Measurements from ENCODE around the gene GPR162.

Gene GPR162

DNA sequence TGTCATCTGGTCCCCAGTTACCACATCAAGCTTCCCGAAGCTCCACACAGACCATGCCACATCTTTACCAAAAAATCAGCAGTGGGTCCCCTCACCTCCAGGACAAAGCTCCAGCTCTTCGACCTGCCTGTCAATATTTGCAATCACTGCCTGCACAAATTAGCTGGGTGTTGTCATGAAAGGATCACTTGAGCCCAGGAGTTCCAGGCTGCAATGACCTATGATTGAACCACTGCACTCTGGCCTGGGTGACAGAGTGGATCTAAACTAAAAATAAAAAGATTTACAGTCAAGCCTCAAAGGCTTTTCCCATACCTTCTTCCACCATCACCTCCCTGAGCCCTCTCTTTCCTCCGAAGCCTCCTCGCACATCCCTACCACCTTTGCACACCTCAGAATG is 25.0 kb upstream of the GPR162 start:
- in situ Hi-C loops (cut with HindIII; ENCODE audit: low sequenced_read_pairs) = no loop called here
- H3K4me3 ChIP-seq (ENCODE audit: low read depth, low read length) = no peak overlapping the region
- TF ChIP-seq, protein P1, sequence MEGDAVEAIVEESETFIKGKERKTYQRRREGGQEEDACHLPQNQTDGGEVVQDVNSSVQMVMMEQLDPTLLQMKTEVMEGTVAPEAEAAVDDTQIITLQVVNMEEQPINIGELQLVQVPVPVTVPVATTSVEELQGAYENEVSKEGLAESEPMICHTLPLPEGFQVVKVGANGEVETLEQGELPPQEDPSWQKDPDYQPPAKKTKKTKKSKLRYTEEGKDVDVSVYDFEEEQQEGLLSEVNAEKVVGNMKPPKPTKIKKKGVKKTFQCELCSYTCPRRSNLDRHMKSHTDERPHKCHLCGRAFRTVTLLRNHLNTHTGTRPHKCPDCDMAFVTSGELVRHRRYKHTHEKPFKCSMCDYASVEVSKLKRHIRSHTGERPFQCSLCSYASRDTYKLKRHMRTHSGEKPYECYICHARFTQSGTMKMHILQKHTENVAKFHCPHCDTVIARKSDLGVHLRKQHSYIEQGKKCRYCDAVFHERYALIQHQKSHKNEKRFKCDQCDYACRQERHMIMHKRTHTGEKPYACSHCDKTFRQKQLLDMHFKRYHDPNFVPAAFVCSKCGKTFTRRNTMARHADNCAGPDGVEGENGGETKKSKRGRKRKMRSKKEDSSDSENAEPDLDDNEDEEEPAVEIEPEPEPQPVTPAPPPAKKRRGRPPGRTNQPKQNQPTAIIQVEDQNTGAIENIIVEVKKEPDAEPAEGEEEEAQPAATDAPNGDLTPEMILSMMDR (IDR thresholded peaks at IDR 0.05; ENCODE audit: low read depth, low read length) = no peak
- DNase-seq (ENCODE audit: low read depth, low spot score) = no peak

DNA sequence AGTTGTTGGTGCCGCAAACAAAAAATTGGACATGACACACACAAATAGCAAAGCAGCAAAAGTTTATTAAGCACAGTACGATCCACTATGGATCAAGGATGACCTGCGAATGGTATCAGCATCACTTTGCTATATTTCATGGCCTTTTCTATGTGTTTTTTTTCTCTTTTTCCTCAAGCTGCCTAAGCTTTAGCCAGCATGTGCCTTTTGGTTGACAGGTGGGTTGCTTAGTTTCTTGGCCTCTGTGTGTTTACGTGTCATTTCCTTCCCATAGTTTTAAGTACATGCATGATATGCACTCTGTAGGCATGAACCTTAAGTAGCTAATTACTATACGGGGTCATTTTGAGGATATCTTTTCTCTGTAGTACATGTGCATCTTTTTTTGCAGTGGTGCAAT is 22.5 kb upstream of the GPR162 start:
- H3K4me3 ChIP-seq (ENCODE audit: low read depth, low read length) = no peak overlapping the region
- TF ChIP-seq, protein P1 (IDR thresholded peaks at IDR 0.05; ENCODE audit: low read depth, low read length) = no peak
- no peak for DNase-seq (ENCODE audit: low read depth, low spot score)
- in situ Hi-C loops (cut with HindIII; ENCODE audit: low sequenced_read_pairs) = no loop called here

DNA sequence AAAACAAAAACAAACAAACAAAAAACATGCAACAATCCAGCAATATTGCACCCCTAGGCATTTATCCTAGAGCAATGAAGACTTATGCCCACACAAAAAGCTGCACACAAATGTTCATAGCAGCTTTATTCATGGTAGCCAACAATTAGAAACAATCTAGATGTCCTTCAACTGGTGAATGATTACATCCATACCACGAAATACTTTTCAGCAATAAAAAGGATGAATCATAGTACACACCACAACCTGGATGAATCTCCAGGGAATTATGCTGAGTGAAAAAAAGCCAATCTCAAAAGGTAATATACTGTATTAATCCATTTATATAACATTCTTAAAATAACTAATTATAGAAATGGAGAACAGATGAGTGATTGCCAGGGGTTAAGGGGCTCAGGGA is 14.5 kb upstream of the GPR162 start:
- in situ Hi-C loops (cut with HindIII; ENCODE audit: low sequenced_read_pairs) = no loop called here
- no peak for DNase-seq (ENCODE audit: low read depth, low spot score)
- TF ChIP-seq, protein P1 (IDR thresholded peaks at IDR 0.05; ENCODE audit: low read depth, low read length) = no peak
- H3K4me3 ChIP-seq (ENCODE audit: low read depth, low read length) = no peak overlapping the region

DNA sequence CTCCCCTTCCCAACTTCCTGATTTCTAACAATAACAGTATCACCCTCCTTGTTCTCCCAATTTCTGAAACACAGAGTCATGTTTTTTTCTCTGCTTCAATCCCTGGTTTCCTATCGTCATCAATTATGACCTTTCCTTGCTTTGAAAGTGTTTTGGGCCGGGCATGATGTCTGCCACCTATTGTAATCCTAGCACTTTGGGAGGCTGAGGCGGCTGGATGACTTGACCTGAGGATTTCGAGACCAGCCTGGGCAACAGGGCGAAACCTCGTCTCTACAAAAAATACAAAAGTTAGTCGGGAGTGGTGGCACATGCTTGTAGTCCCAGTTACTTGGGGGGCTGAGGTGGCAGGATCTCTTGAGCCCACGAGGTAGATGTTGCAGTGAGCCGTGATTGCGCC is 12.6 kb upstream of the GPR162 start:
- no peak overlapping the region for H3K4me3 ChIP-seq (ENCODE audit: low read depth, low read length)
- TF ChIP-seq, protein P1 (IDR thresholded peaks at IDR 0.05; ENCODE audit: low read depth, low read length) = no peak
- in situ Hi-C loops (cut with HindIII; ENCODE audit: low sequenced_read_pairs) = no loop called here
- no peak for DNase-seq (ENCODE audit: low read depth, low spot score)

DNA sequence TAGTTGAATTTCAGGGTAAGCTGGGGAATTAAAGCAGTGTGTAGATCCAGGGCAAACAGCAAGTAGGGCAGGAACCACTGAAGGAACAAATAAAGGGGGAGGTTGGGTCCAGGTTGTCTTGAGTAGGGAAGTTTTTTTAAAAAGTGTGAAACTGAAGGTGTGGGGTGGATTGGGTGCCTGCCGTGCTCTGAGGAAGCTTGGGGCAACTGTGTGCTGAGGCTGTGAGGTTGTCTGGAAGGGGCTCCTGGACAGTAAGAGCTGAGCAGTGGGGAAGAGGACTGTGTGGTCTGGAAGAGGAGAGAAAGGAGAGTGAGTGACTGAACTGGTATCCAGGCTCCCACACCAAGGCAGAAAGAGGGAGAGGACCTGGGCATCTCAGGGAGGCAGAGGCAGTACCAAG is 10.9 kb upstream of the GPR162 start:
- H3K4me3 ChIP-seq (ENCODE audit: low read depth, low read length) = no peak overlapping the region
- in situ Hi-C loops (cut with HindIII; ENCODE audit: low sequenced_read_pairs) = no loop called here
- TF ChIP-seq, protein P1 (IDR thresholded peaks at IDR 0.05; ENCODE audit: low read depth, low read length) = no peak
- DNase-seq (ENCODE audit: low read depth, low spot score) = no peak

GRCh38 chr12:6813363-6813762 is 8.3 kb upstream of the GPR162 start:
- no peak overlapping the region for H3K4me3 ChIP-seq (ENCODE audit: low read depth, low read length)
- in situ Hi-C loops (cut with HindIII; ENCODE audit: low sequenced_read_pairs) = no loop called here
- DNase-seq (ENCODE audit: low read depth, low spot score) = no peak
- TF ChIP-seq, protein P1 (IDR thresholded peaks at IDR 0.05; ENCODE audit: low read depth, low read length) = no peak

DNA sequence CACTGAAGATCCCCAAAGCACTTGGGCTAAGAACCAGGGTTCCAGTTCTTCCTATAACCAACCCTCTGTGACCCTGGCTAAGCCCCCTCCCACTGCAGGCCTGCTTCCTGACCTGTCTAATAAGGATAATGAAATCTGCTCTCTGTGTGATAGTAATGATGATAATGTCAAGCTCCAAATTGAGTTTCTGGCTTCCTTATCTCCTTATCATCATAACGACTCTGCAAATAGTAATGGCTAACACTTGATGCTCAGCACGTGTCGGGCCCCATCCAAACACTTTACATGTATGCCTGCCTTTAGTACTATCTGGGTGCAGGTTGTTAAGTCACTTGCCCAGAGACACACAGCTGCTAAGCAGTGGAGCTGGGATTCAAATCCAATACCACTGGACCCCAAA is 5.0 kb upstream of the GPR162 start:
- H3K4me3 ChIP-seq (ENCODE audit: low read depth, low read length) = no peak overlapping the region
- in situ Hi-C loops (cut with HindIII; ENCODE audit: low sequenced_read_pairs) = no loop called here
- no peak for DNase-seq (ENCODE audit: low read depth, low spot score)
- TF ChIP-seq, protein P1 (IDR thresholded peaks at IDR 0.05; ENCODE audit: low read depth, low read length) = no peak

Data from astrocyte of the spinal cord (primary cell).